Activated CD8-positive, alpha-beta memory T cell treated with anti-CD3 and anti-CD28 coated beads for 24 hours (primary cell): ENCODE measurements around the gene FCRL1.

Experiments
- DNase-seq: peaks from one replicate; pipeline ENCODE4 v3.0.0-alpha.2; 2020

The FCRL1 gene

GRCh38 chr1:157798211-157798610 is 21.7 kb downstream of the FCRL1 start:
- DNase-seq, result no peak

DNA sequence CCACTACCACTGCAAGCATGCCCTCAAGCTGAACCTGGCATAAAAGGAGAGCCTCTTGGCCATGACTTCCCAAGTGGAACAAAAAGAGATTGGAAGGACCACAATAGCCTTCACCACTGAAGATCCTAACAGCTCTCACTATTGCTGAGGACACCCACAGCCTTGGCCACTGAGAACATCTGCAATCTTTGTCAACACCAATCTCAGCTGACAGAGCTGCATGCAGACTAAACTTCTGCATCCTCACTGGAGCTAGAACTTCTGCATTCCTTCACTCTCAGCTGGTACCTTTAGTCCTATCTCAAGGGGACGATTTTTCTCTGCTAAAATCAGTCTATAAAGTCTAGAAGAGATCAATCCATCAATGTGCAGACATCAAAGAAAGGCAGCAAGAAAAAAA is 34.7 kb downstream of the FCRL1 start:
- no peak for DNase-seq

GRCh38 chr1:157784801-157785200 is 35.1 kb downstream of the FCRL1 start:
- no peak for DNase-seq

DNA sequence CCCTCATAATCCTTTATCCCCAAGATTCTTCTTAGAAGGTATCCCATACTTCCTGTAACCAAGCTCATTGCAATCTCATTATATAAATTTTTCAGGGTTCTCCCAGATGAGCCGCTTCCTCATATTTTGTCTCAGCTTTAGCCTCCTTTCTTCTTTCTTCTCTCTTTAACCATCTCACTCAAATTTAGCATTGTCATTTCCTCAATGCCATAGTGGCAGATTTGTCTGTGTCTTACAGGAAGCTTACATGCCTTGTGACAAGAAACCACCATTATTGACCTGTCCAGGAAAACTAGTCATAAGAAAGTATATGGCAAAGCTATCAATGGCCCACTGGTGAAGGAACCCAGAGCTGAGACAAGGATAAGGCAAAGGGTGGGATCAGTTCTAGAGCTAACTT is 37.0 kb downstream of the FCRL1 start:
- no peak for DNase-seq

GRCh38 chr1:157781048-157781447 is 38.9 kb downstream of the FCRL1 start:
- no peak for DNase-seq

- no peak for DNase-seq
Observed at GRCh38 chr1:157776971-157777391, 42.9 kb downstream of the FCRL1 start, which contains the start of gene FCRL2. Gene FCRL2, minus strand, starts transcription at chr1:157777132. Its CDS starts 59 bp downstream, at chr1:157777073.

DNA sequence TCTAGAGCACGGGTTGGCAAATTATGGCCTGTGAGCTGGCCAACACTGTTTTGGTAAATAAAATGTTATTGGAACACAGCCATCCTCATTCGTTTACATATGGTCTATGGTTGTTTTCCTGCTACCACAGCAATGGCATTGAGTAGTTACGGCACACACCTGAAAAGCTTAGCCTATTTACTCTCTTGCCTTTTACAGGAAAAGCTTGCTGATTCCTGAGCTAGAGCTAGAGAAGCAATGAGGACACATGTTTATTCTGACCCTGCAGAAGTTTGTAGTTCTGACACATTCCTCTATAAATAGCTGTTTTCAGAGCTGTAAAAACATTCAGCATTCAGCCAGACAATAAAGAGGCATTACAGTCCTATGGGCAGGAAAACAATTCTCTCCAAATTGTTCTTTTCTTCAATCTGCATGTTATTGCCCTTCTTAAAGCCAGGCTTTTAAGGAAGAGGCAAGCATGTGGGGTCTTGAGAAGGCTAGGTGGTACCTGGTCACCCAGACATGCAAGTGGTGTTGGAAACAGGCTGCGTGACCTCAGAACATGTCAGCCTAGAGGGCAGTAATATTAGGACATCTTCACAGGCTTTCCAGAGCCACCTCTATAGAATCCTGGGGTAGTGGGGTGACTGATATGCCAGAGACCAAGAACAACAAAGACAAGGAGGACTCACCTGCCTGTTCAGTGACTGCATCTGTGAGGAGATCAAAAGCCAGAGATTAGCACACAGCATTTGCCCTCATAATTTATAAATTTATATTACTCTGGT is 44.6 kb downstream of the FCRL1 start:
- no peak for DNase-seq

- DNase-seq, result no peak
Observed at GRCh38 chr1:157774412-157774811, 45.5 kb downstream of the FCRL1 start.

- no peak for DNase-seq
Observed at GRCh38 chr1:157773493-157774350, 46.2 kb downstream of the FCRL1 start.

DNA sequence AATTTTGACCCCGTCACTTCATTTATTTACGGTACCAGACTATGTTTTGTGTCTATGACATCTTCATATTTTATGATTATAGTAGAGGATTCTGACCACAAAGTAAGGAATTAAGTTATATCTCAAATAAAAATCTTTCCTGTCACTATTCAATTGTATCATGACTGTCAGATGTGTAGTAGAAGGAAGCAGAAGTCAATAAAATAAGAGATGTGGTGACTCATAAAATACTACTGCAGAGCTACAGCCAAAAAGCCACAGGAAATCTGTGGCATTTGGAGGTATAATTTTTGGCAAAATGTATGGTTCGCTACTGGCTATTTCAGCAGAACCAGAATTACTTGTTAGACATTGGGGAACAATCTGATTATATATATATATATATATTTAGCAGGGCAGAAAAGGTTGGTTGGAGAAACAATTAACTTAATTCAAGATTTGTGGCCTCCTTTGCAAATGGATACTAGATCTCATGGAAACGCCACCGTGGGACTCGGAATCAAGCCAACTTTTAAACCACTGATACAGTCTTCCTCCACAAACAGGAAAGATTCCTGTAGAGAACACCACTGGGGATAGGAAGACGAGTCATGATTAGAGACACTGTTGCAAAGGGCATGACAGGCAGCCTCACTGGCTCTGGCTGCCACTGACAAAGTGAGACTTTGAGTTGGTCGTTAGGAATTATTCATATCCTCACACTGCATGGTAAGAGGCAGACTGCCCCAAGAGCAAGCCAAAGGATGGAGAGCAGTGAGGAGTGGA is 48.1 kb downstream of the FCRL1 start:
- no peak for DNase-seq

GRCh38 chr1:157770442-157771043 is 49.4 kb downstream of the FCRL1 start:
- no peak for DNase-seq

- DNase-seq, result no peak
Observed at GRCh38 chr1:157766792-157767191, 53.1 kb downstream of the FCRL1 start.

DNA sequence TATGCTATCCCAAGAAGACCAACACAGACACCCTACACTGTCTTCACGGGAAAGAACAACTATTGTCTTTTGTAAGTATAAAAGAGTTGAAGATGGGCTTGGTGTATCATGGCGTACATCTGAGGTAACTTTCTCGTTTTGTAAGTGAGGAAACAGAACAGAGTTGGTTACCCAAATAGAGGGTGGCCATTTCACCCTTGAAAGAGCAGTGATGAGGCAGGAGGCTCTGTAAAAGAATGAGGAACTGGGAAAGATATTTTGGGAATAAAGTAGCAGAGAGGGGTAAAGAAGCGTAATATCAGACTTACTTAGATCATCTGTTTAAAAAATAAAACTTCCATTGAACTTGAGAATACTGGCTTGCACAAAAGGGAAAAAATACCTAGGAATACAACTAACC is 61.9 kb downstream of the FCRL1 start:
- no peak for DNase-seq

DNA sequence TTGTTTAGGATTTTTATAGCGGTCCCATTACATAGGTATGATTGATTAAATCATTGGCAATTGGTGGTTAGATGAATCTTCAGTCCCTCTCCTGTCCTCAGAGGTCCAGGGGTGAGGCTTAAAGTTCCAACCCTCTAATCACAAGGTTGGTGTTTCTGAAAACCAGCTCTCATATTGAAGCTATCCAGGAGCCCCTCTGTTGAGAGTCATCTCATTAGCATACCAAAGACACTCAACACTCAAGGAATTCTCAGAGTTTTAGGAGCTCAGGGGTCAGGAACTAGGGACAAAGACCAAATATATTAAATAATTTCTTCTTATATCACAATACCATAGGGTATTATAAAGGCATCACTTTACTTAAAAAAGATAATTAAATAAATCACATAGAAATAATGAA is 66.3 kb downstream of the FCRL1 start:
- DNase-seq, result no peak

- no peak for DNase-seq
Observed at GRCh38 chr1:157751283-157751682, 68.6 kb downstream of the FCRL1 start.

- DNase-seq, result no peak
Observed at GRCh38 chr1:157748262-157748817, 71.6 kb downstream of the FCRL1 start.
